ENCODE measurements around the gene KCNIP3.
"Not testable (repeated sequence)": the region's sequence is repeated elsewhere in the genome, so short reads cannot be mapped to it uniquely, and the experiment has no call there.

The KCNIP3 gene

GRCh38 chr2:95377216-95378123 lies 80.3 kb downstream of the KCNIP3 start:
- no peak overlapping the region for H3K27ac ChIP-seq (ENCODE audit: extremely low read depth, low read depth, low read length)
- no peaks in the 10 kb centered on the region for H3K36me3 ChIP-seq (ENCODE audit: control insufficient read depth in 2 of 2, insufficient read depth in 1 of 2, low read length in 2 of 2)
- no peaks in the 10 kb centered on the region for H3K4me1 ChIP-seq (ENCODE audit: control insufficient read depth, insufficient read depth, low read length)
- CTCF ChIA-PET: interaction anchor here (0.6 to 4.1 kb wide), 3 partner anchors 11 to 398 kb away, joined by 4 to 31 read pairs (median 4); no protein-coding TSS in a partner anchor
- H3K9me3 ChIP-seq (ENCODE audit: control insufficient read depth, insufficient read depth, low read depth, low read length): no peaks in the 10 kb centered on the region
- TF ChIP-seq ZNF155 (tag by site-specific recombination; IDR thresholded peaks at IDR 0.05) (no peak), ZNF214 (tag by site-specific recombination; IDR thresholded peaks at IDR 0.05; ENCODE audit: borderline replicate concordance) (no peak), GLIS2 (tag by site-specific recombination; IDR thresholded peaks at IDR 0.05) (no peak), ZNF335 (tag by site-specific recombination; conservative IDR thresholded peaks at IDR 0.05) (no peak), OVOL3 (tag by site-specific recombination; IDR thresholded peaks at IDR 0.05) (no peak), ZNF585B (tag by site-specific recombination; IDR thresholded peaks at IDR 0.05) (no peak), ZNF280D (tag by site-specific recombination; IDR thresholded peaks at IDR 0.05) (no peak), ZNF24 (tag by site-specific recombination; IDR thresholded peaks at IDR 0.05) (no peak), ZNF639 (tag by site-specific recombination; IDR thresholded peaks at IDR 0.05) (no peak), ZIC2 (tag by site-specific recombination; IDR thresholded peaks at IDR 0.05) (no peak), ZNF830 (tag by site-specific recombination; IDR thresholded peaks at IDR 0.05; ENCODE audit: low read depth) (no peak), KLF1 (tag by site-specific recombination; IDR thresholded peaks at IDR 0.05) (no peak), ZNF37A (tag by site-specific recombination; IDR thresholded peaks at IDR 0.05) (no peak), ZNF670 (tag by site-specific recombination; IDR thresholded peaks at IDR 0.05; ENCODE audit: low read depth) (no peak)
- POLR2A ChIA-PET: no interaction called here
- H3K4me3 ChIP-seq (ENCODE audit: low read depth, low read length): no peak overlapping the region

GRCh38 chr2:95378281-95378680 lies 81.1 kb downstream of the KCNIP3 start:
- POLR2A ChIA-PET: not testable (repeated sequence)

GRCh38 chr2:95379371-95379831 lies 82.3 kb downstream of the KCNIP3 start:
- ChIA-PET CTCF (interaction anchor here (1.4 to 4.1 kb wide), 2 partner anchors 9 to 34 kb away, joined by 4 to 31 read pairs; no protein-coding TSS in a partner anchor), POLR2A (interaction anchor here (1.2 kb wide), 1 partner anchor 10 kb away, joined by 4 read pairs; no protein-coding TSS in a partner anchor)
- H3K4me3 ChIP-seq (ENCODE audit: low read depth, low read length): no peak overlapping the region
- H3K27ac ChIP-seq (ENCODE audit: extremely low read depth, low read depth, low read length): no peak overlapping the region
- no peaks in the 10 kb centered on the region for H3K9me3 ChIP-seq (ENCODE audit: control insufficient read depth, insufficient read depth, low read depth, low read length)
- no peaks in the 10 kb centered on the region for H3K36me3 ChIP-seq (ENCODE audit: control insufficient read depth in 2 of 2, insufficient read depth in 1 of 2, low read length in 2 of 2)
- H3K4me1 ChIP-seq (ENCODE audit: control insufficient read depth, insufficient read depth, low read length): no peaks in the 10 kb centered on the region
- TF ChIP-seq CTCF (tag by site-specific recombination; IDR thresholded peaks at IDR 0.05): 0 out of 2 replicates have a peak, but pooled peaks have one; percentile 13
- no peak for TF ChIP-seq TSHZ1 (tag by site-specific recombination; IDR thresholded peaks at IDR 0.05; ENCODE audit: borderline replicate concordance)
- no peak for TF ChIP-seq ZNF175 (tag by site-specific recombination; IDR thresholded peaks at IDR 0.05)
- no peak for TF ChIP-seq ZNF514 (tag by site-specific recombination; IDR thresholded peaks at IDR 0.05)
- TF ChIP-seq TRIM28 (IDR thresholded peaks at IDR 0.05; ENCODE audit: borderline replicate concordance, low read length): no peak

More at GRCh38 chr2:95378281-95378680, 81.1 kb downstream of the KCNIP3 start:
- H3K9me3 ChIP-seq (ENCODE audit: control insufficient read depth, insufficient read depth, low read depth, low read length); H3K4me3 ChIP-seq (ENCODE audit: low read depth, low read length); H3K4me1 ChIP-seq (ENCODE audit: control insufficient read depth, insufficient read depth, low read length); H3K27ac ChIP-seq (ENCODE audit: extremely low read depth, low read depth, low read length); H3K36me3 ChIP-seq (ENCODE audit: control insufficient read depth in 2 of 2, insufficient read depth in 1 of 2, low read length in 2 of 2): not testable (repeated sequence)
- CTCF ChIA-PET: interaction anchor here (0.6 to 4.1 kb wide), 3 partner anchors 11 to 399 kb away, joined by 4 to 31 read pairs (median 4); no protein-coding TSS in a partner anchor
